ENCODE results near the gene KCNJ2.

The KCNJ2 gene

GRCh38 chr17:70136131-70136530, 33.2 kb upstream of the KCNJ2 start:
- ATAC-seq (replicated peaks; ENCODE audit: extremely low read depth, poor library complexity, severe bottlenecking) (no peak), DNase-seq (ENCODE audit: low spot score in 2 of 2) (no peak)
- H3K27ac Mint-ChIP-seq (ENCODE audit: low read depth): no peak overlapping the region
- H3K4me3 Mint-ChIP-seq: no peak overlapping the region
- no peaks in the 10 kb centered on the region for H3K27me3 Mint-ChIP-seq
- peaks cover 8% of the 10 kb centered on the region for H3K4me1 Mint-ChIP-seq
- peaks cover 9% of the 10 kb centered on the region for H3K9me3 Mint-ChIP-seq
- H3K36me3 Mint-ChIP-seq (ENCODE audit: insufficient read depth): no peaks in the 10 kb centered on the region

- H3K27ac Mint-ChIP-seq (ENCODE audit: low read depth): no peak overlapping the region
- no peak for ATAC-seq (replicated peaks; ENCODE audit: extremely low read depth, poor library complexity, severe bottlenecking)
- H3K4me3 Mint-ChIP-seq: peak overlapping the region; percentile 48
- no peaks in the 10 kb centered on the region for H3K27me3 Mint-ChIP-seq
- H3K36me3 Mint-ChIP-seq (ENCODE audit: insufficient read depth): no peaks in the 10 kb centered on the region
- peaks cover 8% of the 10 kb centered on the region for H3K4me1 Mint-ChIP-seq
- no peaks in the 10 kb centered on the region for H3K9me3 Mint-ChIP-seq
- no peak for DNase-seq (ENCODE audit: low spot score in 2 of 2)
Measured at GRCh38 chr17:70137451-70138230, 31.7 kb upstream of the KCNJ2 start.

GRCh38 chr17:70138291-70138865, 31.0 kb upstream of the KCNJ2 start:
- ATAC-seq (replicated peaks; ENCODE audit: extremely low read depth, poor library complexity, severe bottlenecking) (no peak), DNase-seq (ENCODE audit: low spot score in 2 of 2) (no peak)
- peaks cover 8% of the 10 kb centered on the region for H3K4me1 Mint-ChIP-seq
- no peak overlapping the region for H3K4me3 Mint-ChIP-seq
- no peaks in the 10 kb centered on the region for H3K27me3 Mint-ChIP-seq
- no peaks in the 10 kb centered on the region for H3K9me3 Mint-ChIP-seq
- no peak overlapping the region for H3K27ac Mint-ChIP-seq (ENCODE audit: low read depth)
- no peaks in the 10 kb centered on the region for H3K36me3 Mint-ChIP-seq (ENCODE audit: insufficient read depth)

GRCh38 chr17:70139449-70139993, 29.8 kb upstream of the KCNJ2 start:
- H3K36me3 Mint-ChIP-seq (ENCODE audit: insufficient read depth): no peaks in the 10 kb centered on the region
- H3K27ac Mint-ChIP-seq (ENCODE audit: low read depth): no peak overlapping the region
- peaks cover 8% of the 10 kb centered on the region for H3K4me1 Mint-ChIP-seq
- no peaks in the 10 kb centered on the region for H3K9me3 Mint-ChIP-seq
- DNase-seq (ENCODE audit: low spot score in 2 of 2) (no peak), ATAC-seq (replicated peaks; ENCODE audit: extremely low read depth, poor library complexity, severe bottlenecking) (no peak)
- H3K27me3 Mint-ChIP-seq: no peaks in the 10 kb centered on the region
- H3K4me3 Mint-ChIP-seq: no peak overlapping the region

GRCh38 chr17:70144260-70144846, 25.0 kb upstream of the KCNJ2 start:
- Mint-ChIP-seq H3K9me3 (no peaks in the 10 kb centered on the region), H3K4me1 (no peaks in the 10 kb centered on the region), H3K27me3 (no peaks in the 10 kb centered on the region), H3K36me3 (ENCODE audit: insufficient read depth) (no peaks in the 10 kb centered on the region), H3K4me3 (no peak overlapping the region), H3K27ac (ENCODE audit: low read depth) (no peak overlapping the region)
- DNase-seq (ENCODE audit: low spot score in 2 of 2) (no peak), ATAC-seq (replicated peaks; ENCODE audit: extremely low read depth, poor library complexity, severe bottlenecking) (no peak)

- Mint-ChIP-seq H3K27ac (ENCODE audit: low read depth) (no peak overlapping the region), H3K9me3 (no peaks in the 10 kb centered on the region), H3K27me3 (no peaks in the 10 kb centered on the region), H3K4me1 (no peaks in the 10 kb centered on the region), H3K36me3 (ENCODE audit: insufficient read depth) (no peaks in the 10 kb centered on the region), H3K4me3 (no peak overlapping the region)
- DNase-seq (ENCODE audit: low spot score in 2 of 2) (no peak), ATAC-seq (replicated peaks; ENCODE audit: extremely low read depth, poor library complexity, severe bottlenecking) (no peak)
Measured at GRCh38 chr17:70153210-70153609, 16.1 kb upstream of the KCNJ2 start.

- ATAC-seq (replicated peaks; ENCODE audit: extremely low read depth, poor library complexity, severe bottlenecking) (no peak), DNase-seq (ENCODE audit: low spot score in 2 of 2) (no peak)
- Mint-ChIP-seq H3K27me3 (no peaks in the 10 kb centered on the region), H3K36me3 (ENCODE audit: insufficient read depth) (no peaks in the 10 kb centered on the region), H3K4me1 (no peaks in the 10 kb centered on the region), H3K27ac (ENCODE audit: low read depth) (no peak overlapping the region), H3K9me3 (no peaks in the 10 kb centered on the region), H3K4me3 (no peak overlapping the region)
Measured at GRCh38 chr17:70157151-70157550, 12.2 kb upstream of the KCNJ2 start.

- Mint-ChIP-seq H3K4me3 (no peak overlapping the region), H3K27me3 (no peaks in the 10 kb centered on the region), H3K4me1 (no peaks in the 10 kb centered on the region), H3K9me3 (no peaks in the 10 kb centered on the region), H3K27ac (ENCODE audit: low read depth) (no peak overlapping the region), H3K36me3 (ENCODE audit: insufficient read depth) (no peaks in the 10 kb centered on the region)
- DNase-seq (ENCODE audit: low spot score in 2 of 2) (no peak), ATAC-seq (replicated peaks; ENCODE audit: extremely low read depth, poor library complexity, severe bottlenecking) (no peak)
Measured at GRCh38 chr17:70158180-70158579, 11.2 kb upstream of the KCNJ2 start.

- ATAC-seq (replicated peaks; ENCODE audit: extremely low read depth, poor library complexity, severe bottlenecking) (no peak), DNase-seq (ENCODE audit: low spot score in 2 of 2) (no peak)
- Mint-ChIP-seq H3K27me3 (no peaks in the 10 kb centered on the region), H3K36me3 (ENCODE audit: insufficient read depth) (no peaks in the 10 kb centered on the region), H3K9me3 (no peaks in the 10 kb centered on the region), H3K4me3 (no peak overlapping the region), H3K4me1 (no peaks in the 10 kb centered on the region), H3K27ac (ENCODE audit: low read depth) (no peak overlapping the region)
Measured at GRCh38 chr17:70158591-70158990, 10.7 kb upstream of the KCNJ2 start.

GRCh38 chr17:70159980-70160379, 9.4 kb upstream of the KCNJ2 start:
- Mint-ChIP-seq H3K9me3 (no peaks in the 10 kb centered on the region), H3K4me1 (no peaks in the 10 kb centered on the region), H3K27ac (ENCODE audit: low read depth) (no peak overlapping the region), H3K4me3 (no peak overlapping the region), H3K36me3 (ENCODE audit: insufficient read depth) (no peaks in the 10 kb centered on the region), H3K27me3 (no peaks in the 10 kb centered on the region)
- DNase-seq (ENCODE audit: low spot score in 2 of 2) (no peak), ATAC-seq (replicated peaks; ENCODE audit: extremely low read depth, poor library complexity, severe bottlenecking) (no peak)

GRCh38 chr17:70161519-70161918, 7.8 kb upstream of the KCNJ2 start:
- no peak for DNase-seq (ENCODE audit: low spot score in 2 of 2)
- H3K27ac Mint-ChIP-seq (ENCODE audit: low read depth): no peak overlapping the region
- H3K36me3 Mint-ChIP-seq (ENCODE audit: insufficient read depth): no peaks in the 10 kb centered on the region
- H3K4me3 Mint-ChIP-seq: no peak overlapping the region
- H3K4me1 Mint-ChIP-seq: no peaks in the 10 kb centered on the region
- H3K9me3 Mint-ChIP-seq: no peaks in the 10 kb centered on the region
- peaks cover 7% of the 10 kb centered on the region for H3K27me3 Mint-ChIP-seq
- no peak for ATAC-seq (replicated peaks; ENCODE audit: extremely low read depth, poor library complexity, severe bottlenecking)

GRCh38 chr17:70165383-70165782, 3.9 kb upstream of the KCNJ2 start:
- Mint-ChIP-seq H3K9me3 (no peaks in the 10 kb centered on the region), H3K27ac (ENCODE audit: low read depth) (no peak overlapping the region), H3K4me1 (peaks cover 12% of the 10 kb centered on the region), H3K36me3 (ENCODE audit: insufficient read depth) (no peaks in the 10 kb centered on the region), H3K4me3 (no peak overlapping the region), H3K27me3 (peaks cover 42% of the 10 kb centered on the region)
- DNase-seq (ENCODE audit: low spot score in 2 of 2): no peak
- ATAC-seq (replicated peaks; ENCODE audit: extremely low read depth, poor library complexity, severe bottlenecking): no peak

- Mint-ChIP-seq H3K27ac (ENCODE audit: low read depth) (no peak overlapping the region), H3K4me1 (peaks cover 12% of the 10 kb centered on the region), H3K36me3 (ENCODE audit: insufficient read depth) (no peaks in the 10 kb centered on the region), H3K9me3 (no peaks in the 10 kb centered on the region), H3K27me3 (peaks cover 54% of the 10 kb centered on the region), H3K4me3 (no peak overlapping the region)
- DNase-seq (ENCODE audit: low spot score in 2 of 2) (no peak), ATAC-seq (replicated peaks; ENCODE audit: extremely low read depth, poor library complexity, severe bottlenecking) (no peak)
Measured at GRCh38 chr17:70166615-70167014, 2.7 kb upstream of the KCNJ2 start.
